MM.1S (cell line): ENCODE results near the gene NAGPA.

Source experiments
- EZH2 ChIP-seq: fragments of 300-600 bp; sonication (generic); optimal IDR thresholded peaks from 2 replicates; pipeline ENCODE3; 2017; ENCODE audit warnings: low read depth, mild to moderate bottlenecking, antibody characterized with exemption, low read length, mixed read lengths
- TF ChIP-seq, protein P1 (sequence below): fragments of 300-600 bp; sonication (generic); IDR thresholded peaks from 2 replicates; pipeline ENCODE4 v1.5.1; 2016; ENCODE audit warnings: antibody characterized with exemption, low read length, mixed read lengths

DNA sequence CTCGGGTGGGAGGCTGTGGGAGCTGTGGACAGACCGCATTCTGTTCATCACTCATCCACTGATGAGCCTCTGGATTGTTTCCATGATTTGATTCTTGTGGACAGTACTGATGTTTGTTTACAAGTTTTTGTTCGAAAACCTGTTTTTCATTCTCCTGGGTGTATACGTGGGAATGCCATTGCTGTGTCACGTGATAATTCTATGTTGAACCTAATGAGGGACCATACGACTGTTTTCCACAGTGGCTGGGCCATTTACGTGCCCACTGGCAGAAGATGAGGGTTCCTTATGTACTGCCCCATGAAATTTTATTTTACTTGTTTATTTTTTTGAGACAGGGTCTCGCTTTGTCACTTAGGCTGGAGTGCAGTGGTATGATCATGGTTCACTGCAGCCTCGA, 35.3 kb upstream of the NAGPA start:
- TF ChIP-seq, protein P1, sequence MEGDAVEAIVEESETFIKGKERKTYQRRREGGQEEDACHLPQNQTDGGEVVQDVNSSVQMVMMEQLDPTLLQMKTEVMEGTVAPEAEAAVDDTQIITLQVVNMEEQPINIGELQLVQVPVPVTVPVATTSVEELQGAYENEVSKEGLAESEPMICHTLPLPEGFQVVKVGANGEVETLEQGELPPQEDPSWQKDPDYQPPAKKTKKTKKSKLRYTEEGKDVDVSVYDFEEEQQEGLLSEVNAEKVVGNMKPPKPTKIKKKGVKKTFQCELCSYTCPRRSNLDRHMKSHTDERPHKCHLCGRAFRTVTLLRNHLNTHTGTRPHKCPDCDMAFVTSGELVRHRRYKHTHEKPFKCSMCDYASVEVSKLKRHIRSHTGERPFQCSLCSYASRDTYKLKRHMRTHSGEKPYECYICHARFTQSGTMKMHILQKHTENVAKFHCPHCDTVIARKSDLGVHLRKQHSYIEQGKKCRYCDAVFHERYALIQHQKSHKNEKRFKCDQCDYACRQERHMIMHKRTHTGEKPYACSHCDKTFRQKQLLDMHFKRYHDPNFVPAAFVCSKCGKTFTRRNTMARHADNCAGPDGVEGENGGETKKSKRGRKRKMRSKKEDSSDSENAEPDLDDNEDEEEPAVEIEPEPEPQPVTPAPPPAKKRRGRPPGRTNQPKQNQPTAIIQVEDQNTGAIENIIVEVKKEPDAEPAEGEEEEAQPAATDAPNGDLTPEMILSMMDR = no peak
- TF ChIP-seq EZH2 = no peak
